Inflammatory macrophage treated with lipopolysaccharide for 1 hour (primary cell): ENCODE measurements around the gene RGR.

ENCODE experiments used
- DNase-seq, 2 donors: peaks; one replicate each; pipeline ENCODE4 v3.0.0-alpha.2; 2020 to 2022

The RGR gene

GRCh38 chr10:84224411-84225028 lies 20.3 kb upstream of the RGR start:
- DNase-seq: no peak

- DNase-seq: no peak
Measured at GRCh38 chr10:84225427-84226173, 19.3 kb upstream of the RGR start, which contains the start of gene LRIT2. LRIT2 (minus strand) TSS chr10:84225544; CDS start chr10:84225520, 24 bp downstream.

- no peak for DNase-seq
Measured at GRCh38 chr10:84226616-84227015, 18.2 kb upstream of the RGR start.

- DNase-seq: no peak
Measured at GRCh38 chr10:84227810-84228209, 17.0 kb upstream of the RGR start.

GRCh38 chr10:84230359-84230758 lies 14.5 kb upstream of the RGR start:
- no peak for DNase-seq

- no peak for DNase-seq
Measured at GRCh38 chr10:84232376-84232775, 12.5 kb upstream of the RGR start.

GRCh38 chr10:84233940-84234339 lies 10.9 kb upstream of the RGR start:
- DNase-seq: no peak

- no peak for DNase-seq
Measured at GRCh38 chr10:84234479-84234878, 10.4 kb upstream of the RGR start.

- DNase-seq: no peak
Measured at GRCh38 chr10:84235096-84235495, 9.8 kb upstream of the RGR start.

- DNase-seq: no peak
Measured at GRCh38 chr10:84236807-84237198, 8.1 kb upstream of the RGR start.

- no peak for DNase-seq
Measured at GRCh38 chr10:84237199-84238051, 7.4 kb upstream of the RGR start.

- no peak for DNase-seq
Measured at GRCh38 chr10:84238909-84239308, 5.9 kb upstream of the RGR start.

- no peak for DNase-seq
Measured at GRCh38 chr10:84241185-84241790, 3.6 kb upstream of the RGR start, which contains the start of gene LRIT1. LRIT1 (minus strand) TSS chr10:84241546; CDS start chr10:84241439, 107 bp downstream.

- DNase-seq: no peak
Measured at GRCh38 chr10:84243759-84244158, 1.1 kb upstream of the RGR start.

- DNase-seq: no peak
Measured at GRCh38 chr10:84247496-84247895, 2.6 kb downstream of the RGR start.

GRCh38 chr10:84248794-84249193 lies 3.9 kb downstream of the RGR start:
- DNase-seq: no peak

GRCh38 chr10:84254552-84255478 lies 10.0 kb downstream of the RGR start:
- DNase-seq: no peak

GRCh38 chr10:84256510-84257342 lies 11.9 kb downstream of the RGR start:
- DNase-seq: peak in 1 of 2 donors; percentile 14

GRCh38 chr10:84257343-84258020 lies 12.6 kb downstream of the RGR start:
- no peak for DNase-seq

- no peak for DNase-seq
Measured at GRCh38 chr10:84258034-84258695, 13.3 kb downstream of the RGR start.
